ENCODE measurements around the gene ZG16B.

GRCh38 chr16:2811703-2812471 is 18.2 kb upstream of the ZG16B start:
- no peak for TF ChIP-seq POLR2AphosphoS5 (IDR thresholded peaks at IDR 0.05; ENCODE audit: insufficient read depth in 1 of 2, low read depth in 1 of 2)
- TF ChIP-seq, protein P1, sequence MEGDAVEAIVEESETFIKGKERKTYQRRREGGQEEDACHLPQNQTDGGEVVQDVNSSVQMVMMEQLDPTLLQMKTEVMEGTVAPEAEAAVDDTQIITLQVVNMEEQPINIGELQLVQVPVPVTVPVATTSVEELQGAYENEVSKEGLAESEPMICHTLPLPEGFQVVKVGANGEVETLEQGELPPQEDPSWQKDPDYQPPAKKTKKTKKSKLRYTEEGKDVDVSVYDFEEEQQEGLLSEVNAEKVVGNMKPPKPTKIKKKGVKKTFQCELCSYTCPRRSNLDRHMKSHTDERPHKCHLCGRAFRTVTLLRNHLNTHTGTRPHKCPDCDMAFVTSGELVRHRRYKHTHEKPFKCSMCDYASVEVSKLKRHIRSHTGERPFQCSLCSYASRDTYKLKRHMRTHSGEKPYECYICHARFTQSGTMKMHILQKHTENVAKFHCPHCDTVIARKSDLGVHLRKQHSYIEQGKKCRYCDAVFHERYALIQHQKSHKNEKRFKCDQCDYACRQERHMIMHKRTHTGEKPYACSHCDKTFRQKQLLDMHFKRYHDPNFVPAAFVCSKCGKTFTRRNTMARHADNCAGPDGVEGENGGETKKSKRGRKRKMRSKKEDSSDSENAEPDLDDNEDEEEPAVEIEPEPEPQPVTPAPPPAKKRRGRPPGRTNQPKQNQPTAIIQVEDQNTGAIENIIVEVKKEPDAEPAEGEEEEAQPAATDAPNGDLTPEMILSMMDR (IDR thresholded peaks at IDR 0.05): no peak

All from vagina (tissue), 2 donors.